Measurements from ENCODE around the gene IL36G. TPM values are rescaled to one million over a fixed set of nuclear protein-coding genes. Genes with fewer than 3 reads are reported as not detected.

Gene IL36G
- total and polyA plus RNA-seq, 10 donors = 0.09 TPM; not detected in 9

- intact Hi-C loops (cut with DNase I; ENCODE audit: low total_unique reads) = no loop called here
- H3K36me3 ChIP-seq = no peaks in the 10 kb centered on the region
- no peak overlapping the region for H3K27ac ChIP-seq
- H3K4me1 ChIP-seq = no peaks in the 10 kb centered on the region
- H3K27me3 ChIP-seq (replicated peaks in 1 of 7) = peaks cover 0 to 31% (median 0%) of the 10 kb centered on the region in 7 donors
- no peak for DNase-seq
- H3K4me3 ChIP-seq = no peak overlapping the region
- WGBS, 5 donors = 63 to 81% (median 73%) methylated on average over 1 of the region's 1 CpG
- no peak for TF ChIP-seq CTCF (IDR thresholded peaks at IDR 0.05 in 8 of 11, conservative IDR thresholded peaks at IDR 0.05 in 3 of 11)
- no peak for TF ChIP-seq POLR2AphosphoS5 (IDR thresholded peaks at IDR 0.05)
- TF ChIP-seq POLR2A (IDR thresholded peaks at IDR 0.05) = no peak
- peaks cover 0 to 6% (median 0%) of the 10 kb centered on the region in 8 donors for H3K9me3 ChIP-seq
These were observed 37.2 kb downstream of the IL36G start for GRCh38 chr2:113015042-113015441.

GRCh38 chr2:113015655-113016054, 37.8 kb downstream of the IL36G start:
- no peaks in the 10 kb centered on the region for H3K4me1 ChIP-seq
- no peak for DNase-seq
- H3K27ac ChIP-seq = no peak overlapping the region
- H3K27me3 ChIP-seq (replicated peaks in 1 of 7) = peaks cover 0 to 31% (median 0%) of the 10 kb centered on the region in 7 donors
- H3K4me3 ChIP-seq = no peak overlapping the region
- WGBS, 5 donors = 77 to 94% (median 83%) methylated on average over 2 of the region's 2 CpGs
- intact Hi-C loops (cut with DNase I; ENCODE audit: low total_unique reads) = no loop called here
- TF ChIP-seq POLR2AphosphoS5 (IDR thresholded peaks at IDR 0.05) (no peak), CTCF (IDR thresholded peaks at IDR 0.05 in 8 of 11, conservative IDR thresholded peaks at IDR 0.05 in 3 of 11) (no peak), POLR2A (IDR thresholded peaks at IDR 0.05) (no peak)
- peaks cover 0 to 6% (median 0%) of the 10 kb centered on the region in 8 donors for H3K9me3 ChIP-seq
- H3K36me3 ChIP-seq = no peaks in the 10 kb centered on the region

GRCh38 chr2:113018509-113018908, 40.7 kb downstream of the IL36G start:
- Histone ChIP-seq H3K27ac (no peak overlapping the region), H3K4me3 (no peak overlapping the region), H3K9me3 (peaks cover 0 to 6% (median 0%) of the 10 kb centered on the region in 8 donors), H3K4me1 (no peaks in the 10 kb centered on the region), H3K36me3 (no peaks in the 10 kb centered on the region), H3K27me3 (replicated peaks in 1 of 7) (peaks cover 0 to 43% (median 0%) of the 10 kb centered on the region in 7 donors)
- intact Hi-C loops (cut with DNase I; ENCODE audit: low total_unique reads) = no loop called here
- DNase-seq = no peak
- no peak for TF ChIP-seq POLR2A (IDR thresholded peaks at IDR 0.05)
- TF ChIP-seq POLR2AphosphoS5 (IDR thresholded peaks at IDR 0.05) = no peak
- TF ChIP-seq CTCF (IDR thresholded peaks at IDR 0.05 in 8 of 11, conservative IDR thresholded peaks at IDR 0.05 in 3 of 11) = no peak
- 72 to 82% (median 77%) methylated on average over 3 of the region's 3 CpGs for WGBS, 5 donors

GRCh38 chr2:113021312-113021711, 43.5 kb downstream of the IL36G start:
- H3K27me3 ChIP-seq (replicated peaks in 1 of 7) = peaks cover 0 to 50% (median 0%) of the 10 kb centered on the region in 7 donors
- 53 to 64% (median 60%) methylated on average over 4 of the region's 4 CpGs for WGBS, 5 donors

More at GRCh38 chr2:113021312-113021711, 43.5 kb downstream of the IL36G start:
- no peaks in the 10 kb centered on the region for H3K36me3 ChIP-seq
- peaks cover 0 to 6% (median 0%) of the 10 kb centered on the region in 8 donors for H3K9me3 ChIP-seq
- TF ChIP-seq POLR2A (IDR thresholded peaks at IDR 0.05) (no peak), CTCF (IDR thresholded peaks at IDR 0.05 in 8 of 11, conservative IDR thresholded peaks at IDR 0.05 in 3 of 11) (no peak), POLR2AphosphoS5 (IDR thresholded peaks at IDR 0.05) (no peak)
- H3K4me1 ChIP-seq = no peaks in the 10 kb centered on the region
- intact Hi-C loops (cut with DNase I; ENCODE audit: low total_unique reads) = no loop called here
- no peak for DNase-seq
- no peak overlapping the region for H3K4me3 ChIP-seq
- no peak overlapping the region for H3K27ac ChIP-seq

All from spleen (tissue), 11 donors.